GM23338 (cell line): ENCODE results near the gene POU5F1. TPM values are rescaled to one million over a fixed set of nuclear protein-coding genes. Genes with fewer than 3 reads are reported as not detected.
A peak's percentile ranks its signal among the peaks of the same experiment; 100 is the strongest.
"Not testable (repeated sequence)": the region's sequence is repeated elsewhere in the genome, so short reads cannot be mapped to it uniquely, and the experiment has no call there.

Source experiments
- ATAC-seq: fragments of 200-7000 bp; cut with Tn5 transposase; 3 replicates; pipeline ENCODE4 v1.9.1; 2020
- DNase-seq: peaks from one replicate; pipeline ENCODE4 v3.0.0-alpha.2; 2015; ENCODE audit warnings: low spot score
- H2AFZ ChIP-seq: fragments of 200-600 bp; sonication (generic); 2 replicates; pipeline ENCODE4 v1.8.0; 2016; ENCODE audit warnings: antibody characterized with exemption, mild to moderate bottlenecking, moderate library complexity
- H3F3A ChIP-seq: fragments of 200-600 bp; sonication (generic); replicated peaks from 2 replicates; pipeline ENCODE4 v1.8.0; 2017; ENCODE audit warnings: antibody characterized with exemption, mixed run types, low read depth
- H3K27ac ChIP-seq: fragments of 200-600 bp; sonication (generic); 2 replicates; pipeline ENCODE4 v1.6.1; 2016; ENCODE audit warnings: low read depth
- H3K27me3 ChIP-seq: fragments of 200-600 bp; sonication (generic); 2 replicates; pipeline ENCODE4 v1.8.0; 2016; ENCODE audit warnings: mild to moderate bottlenecking, mixed run types, moderate library complexity; ENCODE audit not compliant: insufficient read depth
- H3K36me3 ChIP-seq: fragments of 200-600 bp; sonication (generic); 2 replicates; pipeline ENCODE4 v1.8.0; 2016; ENCODE audit warnings: mild to moderate bottlenecking; ENCODE audit not compliant: insufficient read depth
- H3K4me1 ChIP-seq: fragments of 200-600 bp; sonication (generic); 2 replicates; pipeline ENCODE4 v1.8.0; 2016; ENCODE audit warnings: mild to moderate bottlenecking, moderate library complexity; ENCODE audit not compliant: insufficient read depth
- H3K4me2 ChIP-seq: fragments of 200-600 bp; sonication (generic); 2 replicates; pipeline ENCODE4 v1.7.1; 2017; ENCODE audit warnings: mixed run types
- H3K4me3 ChIP-seq: fragments of 200-600 bp; sonication (generic); 2 replicates; pipeline ENCODE4 v1.6.1; 2016; ENCODE audit warnings: mixed run types
- H3K79me2 ChIP-seq: fragments of 200-600 bp; sonication (generic); replicated peaks from 2 replicates; pipeline ENCODE4 v1.8.0; 2017; ENCODE audit warnings: mild to moderate bottlenecking; ENCODE audit not compliant: insufficient read depth
- H3K9me2 ChIP-seq: fragments of 200-600 bp; sonication (generic); 2 replicates; pipeline ENCODE4 v1.8.0; 2017; ENCODE audit not compliant: insufficient read depth
- H4K20me1 ChIP-seq: fragments of 200-600 bp; sonication (generic); replicated peaks from 2 replicates; pipeline ENCODE4 v1.8.0; 2017; ENCODE audit warnings: mild to moderate bottlenecking; ENCODE audit not compliant: insufficient read depth
- H3K27ac Mint-ChIP-seq: 2 replicates; pipeline ENCODE4 v1.8.0; 2020; ENCODE audit warnings: inconsistent platforms, mild to moderate bottlenecking, moderate library complexity, mixed read lengths
- H3K27me3 Mint-ChIP-seq: 3 replicates; pipeline ENCODE4 v1.8.0; 2022; ENCODE audit warnings: low read depth, mild to moderate bottlenecking, moderate library complexity, mixed read lengths, inconsistent platforms; ENCODE audit not compliant: insufficient read depth, poor library complexity
- H3K36me3 Mint-ChIP-seq: 3 replicates; pipeline ENCODE4 v1.8.0; 2021; ENCODE audit warnings: low read depth, mild to moderate bottlenecking, inconsistent platforms, moderate library complexity, mixed read lengths
- H3K4me1 Mint-ChIP-seq: 3 replicates; pipeline ENCODE4 v1.8.0; 2020; ENCODE audit warnings: mild to moderate bottlenecking, inconsistent platforms, mixed read lengths
- H3K4me3 Mint-ChIP-seq: 3 replicates; pipeline ENCODE4 v1.8.0; 2021; ENCODE audit warnings: moderate library complexity, mild to moderate bottlenecking, inconsistent platforms, mixed read lengths
- H3K9me3 Mint-ChIP-seq: 3 replicates; pipeline ENCODE4 v1.8.0; 2020; ENCODE audit warnings: moderate library complexity, mild to moderate bottlenecking, inconsistent platforms, mixed read lengths
- EZH2 ChIP-seq: fragments of 200-600 bp; sonication (generic); IDR thresholded peaks from one replicate; pipeline ENCODE4 v1.8.0; 2017; ENCODE audit warnings: antibody characterized with exemption, mild to moderate bottlenecking, low read depth; ENCODE audit not compliant: unreplicated experiment
- JUNB ChIP-seq: IDR thresholded peaks from one replicate; pipeline ENCODE4 v1.6.1; 2016; ENCODE audit warnings: antibody characterized with exemption; ENCODE audit not compliant: unreplicated experiment
- NANOG ChIP-seq: IDR thresholded peaks from 2 replicates; pipeline ENCODE4 v1.6.1; 2016; ENCODE audit warnings: antibody characterized with exemption, borderline replicate concordance
- POLR2AphosphoS5 ChIP-seq: IDR thresholded peaks from 2 replicates; pipeline ENCODE4 v1.6.1; 2016; ENCODE audit warnings: antibody characterized with exemption, low read depth
- polyA plus RNA-seq: library from polyadenylated mRNA; unstranded; fragments of >200 nt; fragmentation: Nextera tagmentation; extraction: Ambion mirVana; gene quantifications from 2 replicates; pipeline ENCODE4 v1.2.1, GENCODE V29; 2016
- total RNA-seq: library from RNA; depleted of rRNA; stranded (reverse); fragments of >200 nt; shearing (Covaris generic); gene quantifications from 2 replicates; pipeline ENCODE4 v1.2.3, GENCODE V29; 2014
- TF ChIP-seq, protein P1 (sequence below): IDR thresholded peaks from one replicate; pipeline ENCODE4 v1.6.1; 2018; ENCODE audit warnings: antibody characterized with exemption; ENCODE audit not compliant: unreplicated experiment
- TF ChIP-seq, protein P2 (sequence below): IDR thresholded peaks from 2 replicates; pipeline ENCODE4 v1.6.1; 2016; ENCODE audit warnings: antibody characterized with exemption
- TF ChIP-seq, protein P3 (sequence below), 2 experiments: fragments of 200-600 bp in 1 of 2; sonication (generic) in 1 of 2; conservative IDR thresholded peaks; 2 replicates each; pipeline versions ENCODE4 v1.5.1 to v1.6.1; 2016 to 2017; ENCODE audit warnings: antibody characterized with exemption in 2 of 2, low read depth in 2 of 2, mild to moderate bottlenecking in 2 of 2, moderate library complexity in 1 of 2

The POU5F1 gene
- total and polyA plus RNA-seq, 2 experiments from 2014 or later, result 1,839 to 3,419 TPM

DNA sequence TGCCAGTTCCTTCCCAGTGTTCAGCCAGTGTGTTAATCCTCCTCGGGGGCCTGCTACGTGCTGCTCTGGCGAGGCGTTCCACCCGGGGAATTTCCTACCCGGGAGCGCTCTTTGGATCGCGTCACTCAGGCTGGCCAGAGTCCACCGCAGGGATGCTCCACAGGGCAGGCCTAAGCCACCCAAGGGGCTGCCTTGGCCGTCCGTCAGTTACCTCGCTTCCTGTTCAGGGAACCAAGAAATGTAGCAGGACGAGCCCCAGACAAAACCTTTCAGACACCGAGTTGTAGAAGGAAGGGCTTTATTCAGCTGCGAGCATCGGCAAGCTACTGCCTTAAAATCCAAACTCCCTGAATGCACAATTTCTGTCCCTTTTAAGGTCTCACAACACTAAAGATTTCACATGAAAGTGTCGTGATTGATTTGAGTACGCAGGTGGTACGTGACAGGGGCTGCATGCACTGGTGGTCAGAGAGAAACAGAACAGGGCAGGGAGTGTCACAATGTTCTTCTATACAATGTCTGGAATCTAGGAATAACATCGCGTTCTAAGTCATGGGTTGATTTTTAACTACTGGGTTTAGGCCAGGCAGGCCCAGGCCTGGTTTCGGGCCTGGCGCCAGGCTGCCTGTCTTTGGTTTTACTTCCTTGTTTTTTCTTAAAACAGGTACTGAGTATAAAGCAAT lies 15.7 kb upstream of the POU5F1 start:
- Histone ChIP-seq H3F3A (no peaks in the 10 kb centered on the region), H4K20me1 (no peaks in the 10 kb centered on the region), H3K36me3 (no peaks in the 10 kb centered on the region; the same call in 1 of the 2 replicates), H3K27me3 (no peaks in the 10 kb centered on the region), H3K4me1 (peaks cover 44% of the 10 kb centered on the region), H3K27ac (no peak overlapping the region), H3K4me2 (no peak overlapping the region), H2AFZ (no peak overlapping the region), H3K9me2 (no peaks in the 10 kb centered on the region), H3K79me2 (no peaks in the 10 kb centered on the region; the same call in 1 of the 2 replicates), H3K4me3 (no peak overlapping the region)
- no peak overlapping the region for H3K27ac Mint-ChIP-seq
- H3K4me1 Mint-ChIP-seq, result peaks cover 32% of the 10 kb centered on the region
- no peak overlapping the region; the same call in 2 of the 3 replicates for H3K4me3 Mint-ChIP-seq
- DNase-seq (no peak), ATAC-seq (no peak)
- TF ChIP-seq, protein P1, sequence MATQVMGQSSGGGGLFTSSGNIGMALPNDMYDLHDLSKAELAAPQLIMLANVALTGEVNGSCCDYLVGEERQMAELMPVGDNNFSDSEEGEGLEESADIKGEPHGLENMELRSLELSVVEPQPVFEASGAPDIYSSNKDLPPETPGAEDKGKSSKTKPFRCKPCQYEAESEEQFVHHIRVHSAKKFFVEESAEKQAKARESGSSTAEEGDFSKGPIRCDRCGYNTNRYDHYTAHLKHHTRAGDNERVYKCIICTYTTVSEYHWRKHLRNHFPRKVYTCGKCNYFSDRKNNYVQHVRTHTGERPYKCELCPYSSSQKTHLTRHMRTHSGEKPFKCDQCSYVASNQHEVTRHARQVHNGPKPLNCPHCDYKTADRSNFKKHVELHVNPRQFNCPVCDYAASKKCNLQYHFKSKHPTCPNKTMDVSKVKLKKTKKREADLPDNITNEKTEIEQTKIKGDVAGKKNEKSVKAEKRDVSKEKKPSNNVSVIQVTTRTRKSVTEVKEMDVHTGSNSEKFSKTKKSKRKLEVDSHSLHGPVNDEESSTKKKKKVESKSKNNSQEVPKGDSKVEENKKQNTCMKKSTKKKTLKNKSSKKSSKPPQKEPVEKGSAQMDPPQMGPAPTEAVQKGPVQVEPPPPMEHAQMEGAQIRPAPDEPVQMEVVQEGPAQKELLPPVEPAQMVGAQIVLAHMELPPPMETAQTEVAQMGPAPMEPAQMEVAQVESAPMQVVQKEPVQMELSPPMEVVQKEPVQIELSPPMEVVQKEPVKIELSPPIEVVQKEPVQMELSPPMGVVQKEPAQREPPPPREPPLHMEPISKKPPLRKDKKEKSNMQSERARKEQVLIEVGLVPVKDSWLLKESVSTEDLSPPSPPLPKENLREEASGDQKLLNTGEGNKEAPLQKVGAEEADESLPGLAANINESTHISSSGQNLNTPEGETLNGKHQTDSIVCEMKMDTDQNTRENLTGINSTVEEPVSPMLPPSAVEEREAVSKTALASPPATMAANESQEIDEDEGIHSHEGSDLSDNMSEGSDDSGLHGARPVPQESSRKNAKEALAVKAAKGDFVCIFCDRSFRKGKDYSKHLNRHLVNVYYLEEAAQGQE, result no peak
- TF ChIP-seq, protein P2, sequence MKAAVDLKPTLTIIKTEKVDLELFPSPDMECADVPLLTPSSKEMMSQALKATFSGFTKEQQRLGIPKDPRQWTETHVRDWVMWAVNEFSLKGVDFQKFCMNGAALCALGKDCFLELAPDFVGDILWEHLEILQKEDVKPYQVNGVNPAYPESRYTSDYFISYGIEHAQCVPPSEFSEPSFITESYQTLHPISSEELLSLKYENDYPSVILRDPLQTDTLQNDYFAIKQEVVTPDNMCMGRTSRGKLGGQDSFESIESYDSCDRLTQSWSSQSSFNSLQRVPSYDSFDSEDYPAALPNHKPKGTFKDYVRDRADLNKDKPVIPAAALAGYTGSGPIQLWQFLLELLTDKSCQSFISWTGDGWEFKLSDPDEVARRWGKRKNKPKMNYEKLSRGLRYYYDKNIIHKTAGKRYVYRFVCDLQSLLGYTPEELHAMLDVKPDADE, result no peak
- no peak for TF ChIP-seq NANOG
- no peak for TF ChIP-seq JUNB
- TF ChIP-seq EZH2, result no peak
- no peak for TF ChIP-seq POLR2AphosphoS5
- TF ChIP-seq, protein P3, sequence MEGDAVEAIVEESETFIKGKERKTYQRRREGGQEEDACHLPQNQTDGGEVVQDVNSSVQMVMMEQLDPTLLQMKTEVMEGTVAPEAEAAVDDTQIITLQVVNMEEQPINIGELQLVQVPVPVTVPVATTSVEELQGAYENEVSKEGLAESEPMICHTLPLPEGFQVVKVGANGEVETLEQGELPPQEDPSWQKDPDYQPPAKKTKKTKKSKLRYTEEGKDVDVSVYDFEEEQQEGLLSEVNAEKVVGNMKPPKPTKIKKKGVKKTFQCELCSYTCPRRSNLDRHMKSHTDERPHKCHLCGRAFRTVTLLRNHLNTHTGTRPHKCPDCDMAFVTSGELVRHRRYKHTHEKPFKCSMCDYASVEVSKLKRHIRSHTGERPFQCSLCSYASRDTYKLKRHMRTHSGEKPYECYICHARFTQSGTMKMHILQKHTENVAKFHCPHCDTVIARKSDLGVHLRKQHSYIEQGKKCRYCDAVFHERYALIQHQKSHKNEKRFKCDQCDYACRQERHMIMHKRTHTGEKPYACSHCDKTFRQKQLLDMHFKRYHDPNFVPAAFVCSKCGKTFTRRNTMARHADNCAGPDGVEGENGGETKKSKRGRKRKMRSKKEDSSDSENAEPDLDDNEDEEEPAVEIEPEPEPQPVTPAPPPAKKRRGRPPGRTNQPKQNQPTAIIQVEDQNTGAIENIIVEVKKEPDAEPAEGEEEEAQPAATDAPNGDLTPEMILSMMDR (conservative IDR thresholded peaks at IDR 0.05; ENCODE audit: low read depth in 2 of 2), result no peak
- 0 out of 3 replicates have a peak, but pooled peaks cover 4% of the 10 kb centered on the region for H3K9me3 Mint-ChIP-seq
- H3K36me3 Mint-ChIP-seq, result peaks cover 3% of the 10 kb centered on the region; the same call in 2 of the 3 replicates
- peaks cover 3% of the 10 kb centered on the region for H3K27me3 Mint-ChIP-seq

GRCh38 chr6:31185695-31186051 lies 15.2 kb upstream of the POU5F1 start:
- H3K79me2 ChIP-seq, H2AFZ ChIP-seq, H3K27me3 Mint-ChIP-seq, H3K4me3 Mint-ChIP-seq, H3K4me3 ChIP-seq, H3K27ac ChIP-seq, DNase-seq, H3K27ac Mint-ChIP-seq, ATAC-seq, H3K36me3 ChIP-seq, H3K36me3 Mint-ChIP-seq, H3K9me3 Mint-ChIP-seq, H3K9me2 ChIP-seq, H4K20me1 ChIP-seq, H3K27me3 ChIP-seq, H3K4me2 ChIP-seq, H3F3A ChIP-seq: not testable (repeated sequence)
- peaks cover 44% of the 10 kb centered on the region for H3K4me1 ChIP-seq
- peaks cover 32% of the 10 kb centered on the region for H3K4me1 Mint-ChIP-seq

DNA sequence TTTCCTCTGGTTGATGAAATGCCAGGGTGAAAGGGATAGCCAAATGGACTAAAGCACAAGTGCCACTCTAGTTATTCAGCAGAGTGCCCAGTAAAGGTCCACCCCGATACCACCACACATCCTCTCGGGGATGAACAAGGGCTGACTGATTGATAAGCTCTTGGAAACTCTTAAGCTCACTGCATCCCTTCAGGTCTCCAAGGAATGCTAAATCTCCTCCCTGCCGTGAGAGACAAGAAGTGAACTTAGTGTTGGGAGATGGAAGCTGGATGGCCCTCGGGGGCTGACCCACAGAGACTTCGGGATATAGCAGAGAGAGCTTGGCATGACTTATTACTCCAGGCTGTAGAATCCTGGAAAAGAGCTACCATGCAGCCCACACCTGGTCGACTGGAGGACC lies 13.4 kb upstream of the POU5F1 start:
- 0 out of 2 replicates have a peak overlapping the region, but pooled peaks have one; percentile 23 for H3K27ac Mint-ChIP-seq
- not testable (repeated sequence) for DNase-seq, ATAC-seq, H3K9me3 Mint-ChIP-seq, H3K27me3 ChIP-seq, H4K20me1 ChIP-seq, H3K27me3 Mint-ChIP-seq, H2AFZ ChIP-seq, H3K9me2 ChIP-seq, H3K4me3 ChIP-seq, H3K27ac ChIP-seq, H3K4me3 Mint-ChIP-seq, H3K4me2 ChIP-seq, H3K79me2 ChIP-seq, H3K36me3 ChIP-seq, H3F3A ChIP-seq
- peaks cover 28% of the 10 kb centered on the region for H3K4me1 Mint-ChIP-seq
- peaks cover 10% of the 10 kb centered on the region; the same call in 2 of the 3 replicates for H3K36me3 Mint-ChIP-seq
- H3K4me1 ChIP-seq, result peaks cover 37% of the 10 kb centered on the region

DNA sequence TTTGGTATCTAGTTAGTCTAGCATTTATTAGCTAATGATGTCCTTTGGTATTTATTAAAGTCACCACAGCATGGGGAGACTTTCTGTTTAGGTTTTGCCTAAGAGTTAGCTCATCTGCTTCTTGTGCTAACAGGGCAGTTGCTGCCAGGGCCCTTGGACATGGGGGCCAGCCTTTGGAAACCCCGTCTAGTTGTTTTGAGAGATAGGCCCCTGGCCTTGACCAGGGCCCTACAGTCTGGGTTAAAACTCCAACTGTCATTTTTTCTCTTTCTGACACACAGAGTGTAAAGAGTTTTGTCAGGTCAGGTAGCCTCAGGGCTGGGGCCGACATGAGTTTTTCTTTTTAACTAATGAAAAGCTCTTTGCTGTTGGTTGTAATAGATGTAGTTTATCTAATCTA lies 12.8 kb upstream of the POU5F1 start:
- H3F3A ChIP-seq, H3K79me2 ChIP-seq, H3K9me3 Mint-ChIP-seq, H3K27me3 Mint-ChIP-seq, H3K4me3 ChIP-seq, H4K20me1 ChIP-seq, DNase-seq, ATAC-seq, H3K4me3 Mint-ChIP-seq, H3K27me3 ChIP-seq, H3K36me3 ChIP-seq, H3K4me2 ChIP-seq, H3K9me2 ChIP-seq, H3K27ac ChIP-seq, H2AFZ ChIP-seq, H3K27ac Mint-ChIP-seq: not testable (repeated sequence)
- peaks cover 32% of the 10 kb centered on the region for H3K4me1 Mint-ChIP-seq
- H3K36me3 Mint-ChIP-seq, result peaks cover 10% of the 10 kb centered on the region; the same call in 2 of the 3 replicates
- peaks cover 37% of the 10 kb centered on the region for H3K4me1 ChIP-seq
